ENCODE data around the gene NOLC1. TPM values are rescaled to one million over a fixed set of nuclear protein-coding genes. Genes with fewer than 3 reads are reported as not detected.
A peak's percentile ranks its signal among the peaks of the same experiment; 100 is the strongest.

The NOLC1 gene
- total and polyA plus RNA-seq, 2 of the 13 experiments (the other 11 are each of a cell fraction or from before 2014, with no cell fraction given), result 50.6 to 81.0 TPM

DNA sequence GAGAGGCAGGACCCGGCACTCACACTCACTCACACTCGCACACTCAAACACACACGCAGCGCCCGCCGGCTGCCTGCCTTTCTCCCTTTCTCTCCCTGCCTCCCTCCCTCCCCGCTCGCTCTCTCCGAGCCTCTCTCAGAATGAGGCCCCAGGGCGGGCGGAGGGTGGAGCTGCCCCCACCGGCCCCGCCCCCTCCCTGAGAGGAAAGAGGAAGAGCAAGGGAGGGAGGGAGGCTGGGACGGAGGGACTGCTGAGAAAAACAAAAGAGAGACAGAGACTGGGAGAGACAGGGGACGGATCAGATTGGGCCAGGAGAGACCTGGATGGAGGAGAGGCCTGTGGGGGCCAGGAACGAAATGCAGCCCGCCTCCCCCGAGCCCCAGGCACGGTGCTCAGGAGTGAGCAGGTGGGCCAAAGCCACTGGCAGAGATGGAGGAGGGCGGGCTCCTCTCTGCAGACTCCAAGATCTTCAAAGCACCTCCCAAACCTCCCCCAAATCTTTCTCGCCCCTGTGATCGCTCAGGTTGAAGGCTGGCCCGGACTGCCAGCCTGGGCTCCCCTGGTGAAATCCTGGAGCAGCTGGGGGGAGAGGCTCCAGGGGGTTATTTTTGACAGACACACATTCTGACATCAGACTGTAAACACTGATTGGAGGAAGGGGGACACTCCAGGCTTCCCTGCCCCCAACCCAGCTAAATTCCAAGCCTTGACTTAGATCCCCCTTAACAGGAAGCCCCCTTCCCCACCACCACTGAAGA, 37.1 kb upstream of the NOLC1 start (continued):
- TF ChIP-seq, protein P1, sequence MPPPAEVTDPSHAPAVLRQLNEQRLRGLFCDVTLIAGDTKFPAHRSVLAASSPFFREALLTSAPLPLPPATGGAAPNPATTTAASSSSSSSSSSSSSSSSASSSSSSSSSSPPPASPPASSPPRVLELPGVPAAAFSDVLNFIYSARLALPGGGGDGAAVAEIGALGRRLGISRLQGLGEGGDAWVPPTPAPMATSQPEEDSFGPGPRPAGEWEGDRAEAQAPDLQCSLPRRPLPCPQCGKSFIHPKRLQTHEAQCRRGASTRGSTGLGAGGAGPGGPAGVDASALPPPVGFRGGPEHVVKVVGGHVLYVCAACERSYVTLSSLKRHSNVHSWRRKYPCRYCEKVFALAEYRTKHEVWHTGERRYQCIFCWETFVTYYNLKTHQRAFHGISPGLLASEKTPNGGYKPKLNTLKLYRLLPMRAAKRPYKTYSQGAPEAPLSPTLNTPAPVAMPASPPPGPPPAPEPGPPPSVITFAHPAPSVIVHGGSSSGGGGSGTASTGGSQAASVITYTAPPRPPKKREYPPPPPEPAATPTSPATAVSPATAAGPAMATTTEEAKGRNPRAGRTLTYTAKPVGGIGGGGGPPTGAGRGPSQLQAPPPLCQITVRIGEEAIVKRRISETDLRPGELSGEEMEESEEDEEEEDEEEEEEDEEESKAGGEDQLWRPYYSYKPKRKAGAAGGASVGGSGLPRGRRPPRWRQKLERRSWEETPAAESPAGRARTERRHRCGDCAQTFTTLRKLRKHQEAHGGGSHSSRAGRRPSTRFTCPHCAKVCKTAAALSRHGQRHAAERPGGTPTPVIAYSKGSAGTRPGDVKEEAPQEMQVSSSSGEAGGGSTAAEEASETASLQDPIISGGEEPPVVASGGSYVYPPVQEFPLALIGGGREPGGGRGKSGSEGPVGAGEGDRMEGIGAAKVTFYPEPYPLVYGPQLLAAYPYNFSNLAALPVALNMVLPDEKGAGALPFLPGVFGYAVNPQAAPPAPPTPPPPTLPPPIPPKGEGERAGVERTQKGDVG (CRISPR knock-in tag; IDR thresholded peaks at IDR 0.05; ENCODE audit: borderline replicate concordance), result no peak
- TF ChIP-seq YEATS4 (CRISPR knock-in tag; IDR thresholded peaks at IDR 0.05; ENCODE audit: borderline replicate concordance) (no peak), ETV5 (CRISPR knock-in tag; IDR thresholded peaks at IDR 0.05; ENCODE audit: borderline replicate concordance) (peak; percentile 53; the same call in 1 of the 2 replicates), HDAC1 (CRISPR knock-in tag; IDR thresholded peaks at IDR 0.05) (no peak), DMAP1 (CRISPR knock-in tag; IDR thresholded peaks at IDR 0.05) (0 out of 2 replicates have a peak, but pooled peaks have one; percentile 30), ATRX (CRISPR knock-in tag; IDR thresholded peaks at IDR 0.05; ENCODE audit: borderline replicate concordance) (no peak), ZNF75D (CRISPR knock-in tag; IDR thresholded peaks at IDR 0.05; ENCODE audit: borderline replicate concordance) (no peak), TAF1 (CRISPR knock-in tag; IDR thresholded peaks at IDR 0.05) (peak; percentile 73), GTF3A (CRISPR knock-in tag; conservative IDR thresholded peaks at IDR 0.05) (no peak), ZNF335 (CRISPR knock-in tag; IDR thresholded peaks at IDR 0.05) (peak; percentile 71; the same call in 1 of the 2 replicates), AKAP8 (CRISPR knock-in tag; IDR thresholded peaks at IDR 0.05) (no peak), ZNF891 (CRISPR knock-in tag; IDR thresholded peaks at IDR 0.05) (no peak; the same call in 1 of the 2 replicates), KMT2B (CRISPR knock-in tag; IDR thresholded peaks at IDR 0.05) (0 out of 2 replicates have a peak, but pooled peaks have one; percentile 30), MAF1 (CRISPR knock-in tag; IDR thresholded peaks at IDR 0.05; ENCODE audit: borderline replicate concordance) (no peak), CCDC6 (CRISPR knock-in tag; IDR thresholded peaks at IDR 0.05) (no peak), JUNB (CRISPR knock-in tag; IDR thresholded peaks at IDR 0.05; ENCODE audit: borderline replicate concordance) (no peak), PHF8 (CRISPR knock-in tag; IDR thresholded peaks at IDR 0.05) (peak; percentile 74; the same call in 1 of the 2 replicates)
- TF ChIP-seq, protein P2, sequence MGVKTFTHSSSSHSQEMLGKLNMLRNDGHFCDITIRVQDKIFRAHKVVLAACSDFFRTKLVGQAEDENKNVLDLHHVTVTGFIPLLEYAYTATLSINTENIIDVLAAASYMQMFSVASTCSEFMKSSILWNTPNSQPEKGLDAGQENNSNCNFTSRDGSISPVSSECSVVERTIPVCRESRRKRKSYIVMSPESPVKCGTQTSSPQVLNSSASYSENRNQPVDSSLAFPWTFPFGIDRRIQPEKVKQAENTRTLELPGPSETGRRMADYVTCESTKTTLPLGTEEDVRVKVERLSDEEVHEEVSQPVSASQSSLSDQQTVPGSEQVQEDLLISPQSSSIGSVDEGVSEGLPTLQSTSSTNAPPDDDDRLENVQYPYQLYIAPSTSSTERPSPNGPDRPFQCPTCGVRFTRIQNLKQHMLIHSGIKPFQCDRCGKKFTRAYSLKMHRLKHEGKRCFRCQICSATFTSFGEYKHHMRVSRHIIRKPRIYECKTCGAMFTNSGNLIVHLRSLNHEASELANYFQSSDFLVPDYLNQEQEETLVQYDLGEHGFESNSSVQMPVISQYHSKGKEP (CRISPR knock-in tag; IDR thresholded peaks at IDR 0.05), result no peak
- TF ChIP-seq, protein P3, sequence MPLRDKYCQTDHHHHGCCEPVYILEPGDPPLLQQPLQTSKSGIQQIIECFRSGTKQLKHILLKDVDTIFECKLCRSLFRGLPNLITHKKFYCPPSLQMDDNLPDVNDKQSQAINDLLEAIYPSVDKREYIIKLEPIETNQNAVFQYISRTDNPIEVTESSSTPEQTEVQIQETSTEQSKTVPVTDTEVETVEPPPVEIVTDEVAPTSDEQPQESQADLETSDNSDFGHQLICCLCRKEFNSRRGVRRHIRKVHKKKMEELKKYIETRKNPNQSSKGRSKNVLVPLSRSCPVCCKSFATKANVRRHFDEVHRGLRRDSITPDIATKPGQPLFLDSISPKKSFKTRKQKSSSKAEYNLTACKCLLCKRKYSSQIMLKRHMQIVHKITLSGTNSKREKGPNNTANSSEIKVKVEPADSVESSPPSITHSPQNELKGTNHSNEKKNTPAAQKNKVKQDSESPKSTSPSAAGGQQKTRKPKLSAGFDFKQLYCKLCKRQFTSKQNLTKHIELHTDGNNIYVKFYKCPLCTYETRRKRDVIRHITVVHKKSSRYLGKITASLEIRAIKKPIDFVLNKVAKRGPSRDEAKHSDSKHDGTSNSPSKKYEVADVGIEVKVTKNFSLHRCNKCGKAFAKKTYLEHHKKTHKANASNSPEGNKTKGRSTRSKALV (CRISPR knock-in tag; IDR thresholded peaks at IDR 0.05), result no peak
- TF ChIP-seq, protein P4, sequence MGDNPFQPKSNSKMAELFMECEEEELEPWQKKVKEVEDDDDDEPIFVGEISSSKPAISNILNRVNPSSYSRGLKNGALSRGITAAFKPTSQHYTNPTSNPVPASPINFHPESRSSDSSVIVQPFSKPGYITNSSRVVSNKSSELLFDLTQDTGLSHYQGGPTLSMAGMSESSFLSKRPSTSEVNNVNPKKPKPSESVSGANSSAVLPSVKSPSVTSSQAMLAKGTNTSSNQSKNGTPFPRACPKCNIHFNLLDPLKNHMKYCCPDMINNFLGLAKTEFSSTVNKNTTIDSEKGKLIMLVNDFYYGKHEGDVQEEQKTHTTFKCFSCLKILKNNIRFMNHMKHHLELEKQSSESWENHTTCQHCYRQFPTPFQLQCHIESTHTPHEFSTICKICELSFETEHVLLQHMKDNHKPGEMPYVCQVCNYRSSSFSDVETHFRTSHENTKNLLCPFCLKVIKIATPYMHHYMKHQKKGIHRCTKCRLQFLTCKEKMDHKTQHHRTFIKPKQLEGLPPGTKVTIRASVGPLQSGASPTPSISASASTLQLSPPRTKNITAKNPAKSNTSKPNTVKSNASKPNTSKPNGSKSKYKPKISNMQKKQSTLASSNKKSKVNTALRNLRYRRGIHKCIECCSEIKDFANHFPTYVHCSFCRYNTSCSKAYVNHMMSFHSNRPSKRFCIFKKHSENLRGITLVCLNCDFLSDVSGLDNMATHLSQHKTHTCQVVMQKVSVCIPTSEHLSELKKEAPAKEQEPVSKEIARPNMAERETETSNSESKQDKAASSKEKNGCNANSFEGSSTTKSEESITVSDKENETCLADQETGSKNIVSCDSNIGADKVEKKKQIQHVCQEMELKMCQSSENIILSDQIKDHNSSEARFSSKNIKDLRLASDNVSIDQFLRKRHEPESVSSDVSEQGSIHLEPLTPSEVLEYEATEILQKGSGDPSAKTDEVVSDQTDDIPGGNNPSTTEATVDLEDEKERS (CRISPR knock-in tag; IDR thresholded peaks at IDR 0.05), result no peak

All from HepG2 (cell line).